ENCODE results near the gene PTHLH.

PTHLH gene

GRCh38 chr12:27952510-27952909 is 20.0 kb downstream of the PTHLH start:
- no peak overlapping the region for H3K4me3 ChIP-seq (ENCODE audit: control insufficient read depth, low read depth, low read length)
- no peak for TF ChIP-seq CTCF (conservative IDR thresholded peaks at IDR 0.05; ENCODE audit: control insufficient read depth, insufficient read depth, low read depth, low read length)
- DNase-seq (ENCODE audit: low read depth): no peak

GRCh38 chr12:27951898-27952297 is 20.6 kb downstream of the PTHLH start:
- TF ChIP-seq CTCF (conservative IDR thresholded peaks at IDR 0.05; ENCODE audit: control insufficient read depth, insufficient read depth, low read depth, low read length): no peak
- DNase-seq (ENCODE audit: low read depth): no peak
- H3K4me3 ChIP-seq (ENCODE audit: control insufficient read depth, low read depth, low read length): no peak overlapping the region

GRCh38 chr12:27946421-27946820 is 26.1 kb downstream of the PTHLH start:
- no peak overlapping the region for H3K4me3 ChIP-seq (ENCODE audit: control insufficient read depth, low read depth, low read length)
- TF ChIP-seq CTCF (conservative IDR thresholded peaks at IDR 0.05; ENCODE audit: control insufficient read depth, insufficient read depth, low read depth, low read length): no peak
- DNase-seq (ENCODE audit: low read depth): peak; percentile 61

- TF ChIP-seq CTCF (conservative IDR thresholded peaks at IDR 0.05; ENCODE audit: control insufficient read depth, insufficient read depth, low read depth, low read length): peak; percentile 96
- no peak overlapping the region for H3K4me3 ChIP-seq (ENCODE audit: control insufficient read depth, low read depth, low read length)
- peak; percentile 83 for DNase-seq (ENCODE audit: low read depth)
Observed at GRCh38 chr12:27940756-27941402, 31.7 kb downstream of the PTHLH start.

- no peak for TF ChIP-seq CTCF (conservative IDR thresholded peaks at IDR 0.05; ENCODE audit: control insufficient read depth, insufficient read depth, low read depth, low read length)
- DNase-seq (ENCODE audit: low read depth): no peak
Observed at GRCh38 chr12:27940245-27940644, 32.3 kb downstream of the PTHLH start.

GRCh38 chr12:27937768-27938167 is 34.8 kb downstream of the PTHLH start:
- no peak overlapping the region for H3K4me3 ChIP-seq (ENCODE audit: control insufficient read depth, low read depth, low read length)
- TF ChIP-seq CTCF (conservative IDR thresholded peaks at IDR 0.05; ENCODE audit: control insufficient read depth, insufficient read depth, low read depth, low read length): no peak
- DNase-seq (ENCODE audit: low read depth): peak; percentile 22

More at GRCh38 chr12:27940245-27940644, 32.3 kb downstream of the PTHLH start:
- no peak overlapping the region for H3K4me3 ChIP-seq (ENCODE audit: control insufficient read depth, low read depth, low read length)

GRCh38 chr12:27936196-27936595 is 36.3 kb downstream of the PTHLH start:
- H3K4me3 ChIP-seq (ENCODE audit: control insufficient read depth, low read depth, low read length): no peak overlapping the region
- TF ChIP-seq CTCF (conservative IDR thresholded peaks at IDR 0.05; ENCODE audit: control insufficient read depth, insufficient read depth, low read depth, low read length): no peak
- DNase-seq (ENCODE audit: low read depth): peak; percentile 72

Measured in fibroblast of mammary gland (primary cell).